ENCODE data around the gene GPD2.

Gene GPD2

GRCh38 chr2:156635646-156636045, 199.5 kb downstream of the GPD2 start:
- no peak overlapping the region for H3K9ac ChIP-seq
- H3K4me2 ChIP-seq, result no peak overlapping the region
- H3K36me3 ChIP-seq (ENCODE audit: insufficient read depth), result no peaks in the 10 kb centered on the region
- H4K20me1 ChIP-seq (ENCODE audit: insufficient read depth), result no peaks in the 10 kb centered on the region
- TF ChIP-seq CTCF (conservative IDR thresholded peaks at IDR 0.05; ENCODE audit: low read depth, low read length), result no peak
- H2AFZ ChIP-seq (ENCODE audit: low read depth), result no peak overlapping the region
- no peak overlapping the region for H3K4me3 ChIP-seq (IDR thresholded peaks at IDR 0.05; ENCODE audit: insufficient read depth, low read depth, low read length)
- no peaks in the 10 kb centered on the region for H3K4me1 ChIP-seq (ENCODE audit: low read depth, poor library complexity, severe bottlenecking)
- H3K27me3 ChIP-seq (ENCODE audit: insufficient read depth, low read depth), result no peaks in the 10 kb centered on the region
- H3K79me2 ChIP-seq (ENCODE audit: insufficient read depth, low read depth), result no peaks in the 10 kb centered on the region
- no peak overlapping the region for H3K27ac ChIP-seq

All from KMS-11 (cell line).